GM18873 (cell line): ENCODE data around the gene RMDN3.

ENCODE experiments used
- ATAC-seq: cut with Tn5 transposase; IDR thresholded peaks from one replicate; pipeline ENCODE4 v1.9.1; 2021; ENCODE audit warnings: mild to moderate bottlenecking, moderate library complexity, moderate number of reproducible peaks; ENCODE audit not compliant: unreplicated experiment, low FRiP score

Gene RMDN3, protein sequence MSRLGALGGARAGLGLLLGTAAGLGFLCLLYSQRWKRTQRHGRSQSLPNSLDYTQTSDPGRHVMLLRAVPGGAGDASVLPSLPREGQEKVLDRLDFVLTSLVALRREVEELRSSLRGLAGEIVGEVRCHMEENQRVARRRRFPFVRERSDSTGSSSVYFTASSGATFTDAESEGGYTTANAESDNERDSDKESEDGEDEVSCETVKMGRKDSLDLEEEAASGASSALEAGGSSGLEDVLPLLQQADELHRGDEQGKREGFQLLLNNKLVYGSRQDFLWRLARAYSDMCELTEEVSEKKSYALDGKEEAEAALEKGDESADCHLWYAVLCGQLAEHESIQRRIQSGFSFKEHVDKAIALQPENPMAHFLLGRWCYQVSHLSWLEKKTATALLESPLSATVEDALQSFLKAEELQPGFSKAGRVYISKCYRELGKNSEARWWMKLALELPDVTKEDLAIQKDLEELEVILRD

DNA sequence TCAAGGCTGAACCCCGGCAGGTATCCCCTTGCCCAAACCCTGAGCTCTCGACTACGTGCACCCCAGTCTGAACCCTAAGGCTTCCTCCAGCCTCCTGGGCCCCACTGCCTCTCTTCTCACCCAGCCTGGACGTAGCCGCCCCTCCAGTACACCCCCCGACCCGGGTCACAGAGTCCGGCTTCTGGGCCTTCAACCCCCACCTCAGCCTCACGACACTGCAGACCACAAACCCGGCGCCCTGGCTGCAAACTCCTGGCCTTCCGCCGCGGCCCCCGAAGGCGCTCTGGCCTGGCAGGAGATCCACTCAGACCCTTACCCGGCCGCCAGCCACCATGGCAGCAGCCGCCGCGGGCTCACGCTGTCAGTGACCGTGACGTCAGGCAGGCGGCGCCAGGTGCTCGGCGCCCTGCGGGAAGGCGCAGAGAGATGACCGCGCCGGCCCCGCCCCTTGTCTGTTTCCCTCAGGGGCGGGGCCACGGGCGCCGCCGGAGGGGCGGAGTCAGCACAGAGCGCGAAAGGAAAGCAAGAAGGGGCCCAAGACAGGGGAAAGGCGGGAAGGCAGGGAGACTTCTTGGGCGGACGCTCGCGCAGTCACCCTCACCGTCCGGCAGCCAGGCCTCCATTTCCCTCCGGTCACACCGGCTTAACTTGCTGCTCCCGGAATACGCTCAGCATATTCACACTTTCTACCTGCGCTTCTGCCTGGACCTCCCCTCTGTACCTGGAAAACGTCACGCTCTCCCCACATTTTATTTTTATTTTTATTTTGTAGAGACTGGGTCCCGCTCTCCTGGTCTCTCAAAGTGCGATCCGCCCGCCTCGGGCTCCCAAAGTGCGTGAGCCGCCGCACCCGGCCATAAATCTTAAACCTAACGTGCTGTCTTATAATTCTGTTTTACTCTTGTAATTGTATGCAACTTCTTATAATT, at the start of gene RMDN3:
RMDN3 (minus strand) TSS at position 372 of the 929 bp plus-strand sequence. CDS start 471 bp downstream, outside the sequence.
- ATAC-seq: peak; percentile 64

DNA sequence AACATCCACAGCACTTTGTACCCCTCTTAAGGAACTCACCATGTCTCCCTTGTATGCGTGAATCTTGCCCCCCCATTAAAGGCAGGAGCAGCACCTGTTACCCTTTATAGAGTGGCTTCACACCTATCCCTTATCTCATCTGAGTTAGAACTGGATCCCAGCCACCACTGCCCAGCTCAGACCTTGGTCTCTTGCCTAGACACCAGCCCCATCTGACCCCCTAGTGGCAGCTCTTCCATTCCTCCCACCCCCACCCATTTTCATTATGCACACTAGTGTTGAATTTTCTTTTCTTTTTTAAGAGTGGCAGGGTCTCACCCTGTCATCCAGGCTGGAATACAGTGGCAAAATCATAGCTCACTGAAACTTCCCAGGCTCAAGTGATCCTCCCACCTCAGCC, 48.6 kb upstream of the RMDN3 start:
- no peak for ATAC-seq

DNA sequence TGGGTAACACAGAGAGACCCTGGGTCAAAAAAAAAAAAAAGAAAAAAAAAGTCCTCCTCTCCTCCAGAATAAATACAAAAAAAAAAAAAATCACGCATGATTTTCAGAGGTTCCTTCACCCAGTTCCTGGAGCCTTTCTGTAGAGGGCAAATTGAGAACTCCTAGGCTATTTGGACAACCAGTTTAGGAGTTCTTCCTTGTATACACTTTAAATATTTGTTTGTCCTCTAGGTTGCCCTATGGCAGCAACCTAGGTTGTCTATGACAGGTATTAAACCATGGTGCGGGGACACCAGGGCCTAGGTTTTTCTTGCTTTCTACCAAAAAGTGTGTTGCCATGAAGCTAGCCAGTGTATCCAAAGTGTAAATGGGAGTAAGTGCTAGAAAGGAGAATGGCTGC, 48.0 kb upstream of the RMDN3 start:
- ATAC-seq: no peak

DNA sequence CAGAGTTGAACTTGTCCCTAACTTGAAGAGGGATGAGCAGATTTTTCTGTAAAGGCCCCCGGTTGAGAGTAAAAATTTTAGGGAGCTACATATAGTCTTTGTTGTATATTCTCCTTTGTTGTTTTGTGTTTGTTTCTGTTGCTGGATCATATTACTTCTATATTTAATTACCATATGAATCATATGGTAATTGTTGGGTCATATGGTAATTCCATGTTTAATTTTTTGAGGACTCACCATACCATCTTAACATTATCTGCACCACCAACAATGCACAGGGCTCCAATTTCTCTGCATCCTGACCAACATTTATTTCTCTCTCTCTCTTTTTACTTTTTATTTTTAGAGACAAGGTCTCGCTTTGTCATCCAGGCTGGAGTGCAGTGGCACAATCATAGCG, 44.5 kb upstream of the RMDN3 start:
- ATAC-seq: no peak

DNA sequence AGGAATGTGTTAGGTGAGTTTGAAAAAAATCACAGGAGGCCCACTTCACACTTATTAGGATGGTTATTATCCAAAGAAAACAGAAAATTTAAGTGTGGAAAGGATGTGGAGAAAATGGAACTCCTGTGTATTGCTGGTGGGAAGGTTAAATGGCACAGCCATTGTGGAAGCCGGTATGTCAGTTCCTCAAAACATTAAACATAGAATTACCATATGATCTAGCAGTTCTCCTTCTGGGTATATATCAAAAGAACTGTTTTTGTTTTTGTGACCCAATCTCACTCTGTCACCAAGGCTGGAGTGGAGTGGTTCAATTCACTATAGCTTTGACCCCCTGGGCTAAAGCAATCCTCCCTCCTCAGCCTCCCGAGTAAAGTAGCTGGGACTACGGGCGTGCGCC, 41.5 kb upstream of the RMDN3 start:
- ATAC-seq: no peak

DNA sequence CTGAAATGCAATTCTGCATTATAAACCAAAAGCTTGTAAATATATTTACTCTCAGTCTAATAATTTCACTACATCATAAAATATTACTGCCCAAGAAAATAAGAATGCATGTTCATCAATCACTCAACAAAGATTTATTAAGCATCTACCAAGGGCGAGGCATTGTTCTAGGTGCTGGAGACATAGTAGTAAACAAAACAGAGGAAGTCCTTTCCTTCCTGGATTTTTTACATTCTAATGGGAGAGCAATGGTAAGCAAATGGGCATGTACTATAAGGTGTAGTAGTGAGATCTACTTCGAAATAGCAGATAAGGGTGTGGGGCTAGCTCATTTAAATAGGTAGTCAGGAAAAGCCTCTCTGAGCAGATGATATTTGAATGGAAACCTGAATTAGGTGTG, 41.0 kb upstream of the RMDN3 start:
- ATAC-seq: no peak

- ATAC-seq: no peak
These were observed 38.3 kb upstream of the RMDN3 start for GRCh38 chr15:40793216-40793989.

DNA sequence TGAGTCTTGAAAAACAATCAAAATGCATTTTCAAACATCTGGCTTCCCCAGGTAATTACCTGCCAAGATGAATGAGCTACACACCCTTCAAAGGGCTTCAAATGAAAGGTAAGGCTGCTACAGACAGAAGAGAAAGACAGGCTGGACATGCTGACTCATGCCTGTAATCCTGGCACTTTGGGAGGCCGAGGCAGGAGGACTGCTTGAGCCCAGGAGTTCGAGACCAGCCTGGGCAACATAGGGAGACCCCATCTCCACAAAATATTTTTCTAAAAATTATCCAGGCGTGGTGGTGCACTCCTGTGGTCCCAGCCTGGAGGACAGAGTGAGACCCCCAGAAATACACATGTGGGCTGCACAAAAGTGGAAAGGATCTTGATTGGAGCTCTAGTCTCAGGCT, 37.3 kb upstream of the RMDN3 start:
- no peak for ATAC-seq

DNA sequence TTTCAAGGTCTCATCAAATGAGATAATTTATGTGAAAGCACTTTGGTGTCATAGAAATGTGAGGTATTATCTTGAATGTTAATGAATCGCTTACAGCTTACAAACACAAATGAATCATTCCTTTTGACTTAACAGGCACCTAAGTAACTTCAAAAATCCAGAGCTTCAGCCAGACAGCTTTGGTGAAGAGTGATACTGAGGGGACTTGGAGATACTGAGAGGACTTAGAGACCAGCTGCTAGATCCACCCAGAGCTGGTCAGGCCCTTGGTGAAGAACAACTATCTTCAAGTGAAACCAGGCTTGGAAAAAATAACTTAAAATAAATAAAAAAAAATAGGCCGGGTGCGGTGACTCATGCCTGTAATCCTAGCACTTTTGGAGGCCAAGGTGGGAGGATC, 35.7 kb upstream of the RMDN3 start:
- no peak for ATAC-seq

GRCh38 chr15:40789999-40790398, 34.9 kb upstream of the RMDN3 start:
- no peak for ATAC-seq

GRCh38 chr15:40789119-40789518, 34.1 kb upstream of the RMDN3 start:
- ATAC-seq: no peak

- no peak for ATAC-seq
These were observed 32.9 kb upstream of the RMDN3 start for GRCh38 chr15:40787991-40788390.

DNA sequence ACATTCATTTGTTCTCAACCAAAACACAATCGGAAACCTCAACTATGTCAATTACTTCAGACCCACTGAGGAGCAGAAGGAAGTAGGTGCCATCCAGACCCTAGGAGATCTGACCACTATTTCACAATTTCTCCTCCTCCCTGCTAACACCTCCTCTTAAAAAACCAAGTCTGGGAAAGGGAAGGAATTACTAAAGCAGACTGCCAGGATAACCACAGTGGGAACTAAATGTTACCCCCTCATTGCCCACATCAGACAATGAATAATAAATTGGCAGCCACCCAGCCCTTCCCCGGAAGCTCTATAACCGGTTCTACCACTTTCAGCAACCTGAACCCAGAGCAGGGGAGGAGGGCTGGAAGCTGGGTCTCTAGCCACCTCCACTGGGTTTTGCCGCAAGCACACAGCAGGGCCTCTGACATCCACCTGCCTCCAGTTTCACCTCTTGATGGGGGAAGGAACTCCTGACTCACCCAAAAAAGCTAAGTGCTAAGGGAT, 32.3 kb upstream of the RMDN3 start:
- ATAC-seq: no peak

DNA sequence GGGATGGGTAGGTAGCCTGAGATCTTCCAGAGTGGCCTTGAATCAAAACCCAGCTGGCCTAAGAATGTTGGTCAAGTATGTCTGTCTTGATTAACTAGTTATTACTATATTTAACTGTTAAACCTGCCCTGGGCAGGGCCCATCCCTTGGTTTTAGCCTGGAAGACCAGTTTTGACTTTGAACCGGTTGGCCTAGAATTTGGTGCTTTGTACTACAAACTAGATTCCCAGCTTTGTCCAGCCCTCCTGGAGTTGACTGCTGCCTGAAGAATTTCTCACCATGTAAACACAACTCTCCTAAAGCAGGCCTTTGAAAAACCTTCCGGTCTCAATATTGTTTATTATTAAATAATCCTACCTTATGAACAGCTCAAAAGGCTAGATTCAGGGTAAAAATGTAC, 30.8 kb upstream of the RMDN3 start:
- ATAC-seq: no peak

DNA sequence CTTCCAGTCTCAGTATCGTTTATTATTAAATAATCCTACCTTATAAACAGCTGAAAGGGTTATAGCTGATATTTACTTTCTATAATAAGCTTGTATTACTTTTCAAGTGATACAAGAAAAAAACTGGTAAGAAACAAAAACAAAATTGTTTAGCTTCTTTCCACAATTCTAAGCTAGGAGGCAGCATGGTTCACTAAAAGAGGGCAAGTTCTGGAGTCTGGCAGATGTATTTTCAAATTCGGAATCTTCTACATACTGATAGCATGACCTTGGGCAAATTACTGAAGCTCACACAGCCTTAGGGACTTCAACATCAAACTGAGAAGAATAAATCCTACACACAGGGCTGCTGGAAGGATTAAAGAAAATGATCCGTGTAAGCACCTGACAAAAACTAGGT, 30.1 kb upstream of the RMDN3 start:
- ATAC-seq: no peak

DNA sequence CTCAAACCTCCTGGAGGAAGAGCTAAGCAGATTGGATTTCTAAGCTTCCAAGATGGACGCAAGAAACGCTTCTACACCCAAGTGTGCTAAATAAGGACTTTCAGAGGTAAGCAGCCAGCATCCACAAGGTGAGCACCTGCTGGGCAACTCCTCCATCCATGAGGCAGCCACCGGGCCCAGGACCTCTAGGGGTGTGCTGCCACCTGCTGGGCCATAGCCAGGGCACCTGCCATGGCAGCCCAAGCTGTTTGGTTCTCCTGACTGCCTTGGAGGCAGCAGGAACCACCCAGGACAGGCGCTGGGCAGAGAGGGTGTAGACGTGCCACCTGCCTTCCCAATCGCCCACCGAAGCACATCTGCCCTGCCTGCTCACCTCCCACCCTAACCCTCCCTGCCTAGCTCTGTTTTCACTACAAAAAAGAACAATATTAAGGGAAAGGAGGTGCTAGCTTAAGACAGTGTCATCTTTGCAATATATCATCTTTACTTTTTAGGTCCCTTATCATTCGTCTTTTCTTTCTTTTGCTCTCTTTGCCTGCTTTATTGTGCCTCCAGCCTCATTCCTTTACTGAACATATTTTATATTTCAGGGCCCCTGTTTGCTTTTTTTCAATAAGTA, 27.7 kb upstream of the RMDN3 start:
- ATAC-seq: no peak

- no peak for ATAC-seq
These were observed 21.6 kb upstream of the RMDN3 start for GRCh38 chr15:40776537-40777141.

GRCh38 chr15:40775740-40776536, 20.9 kb upstream of the RMDN3 start:
- ATAC-seq: no peak

- no peak for ATAC-seq
These were observed 20.0 kb upstream of the RMDN3 start for GRCh38 chr15:40775007-40775406.
